Ovary (tissue), 1 donor: ENCODE data around the gene OR10J1.

Source experiments
- EP300 ChIP-seq: sonication (generic); formaldehyde crosslinking; IDR thresholded peaks from one replicate; pipeline ENCODE4 v1.6.1; 2017; ENCODE audit warnings: antibody characterized with exemption
- POLR2A ChIP-seq: fragments of 450-650 bp; IDR thresholded peaks from one replicate; pipeline ENCODE4 v1.6.1; 2017; ENCODE audit warnings: antibody characterized with exemption, mild to moderate bottlenecking, moderate library complexity

GRCh38 chr1:159441360-159441759, 1.8 kb downstream of the OR10J1 start:
- no peak for TF ChIP-seq EP300
- TF ChIP-seq POLR2A: no peak
